HL-60/S4 treated with retinoic acid at 250 ng/mL for 4 days and 3 days (cell line): Measurements from ENCODE around the gene TRAF3IP1.
"Not testable (repeated sequence)": the region's sequence is repeated elsewhere in the genome, so short reads cannot be mapped to it uniquely, and the experiment has no call there.

ENCODE experiments used
- in situ Hi-C: fragments of 300-500 bp; cut with MboI; formaldehyde crosslinking; loops from 2 replicates; pipeline ENCODE4 v1.7.0; 2022; ENCODE audit warnings: low sequenced_read_pairs

TRAF3IP1 gene

GRCh38 chr2:238442257-238442656, 121.9 kb downstream of the TRAF3IP1 start:
- in situ Hi-C loops = not testable (repeated sequence)

GRCh38 chr2:238444242-238444641, 123.9 kb downstream of the TRAF3IP1 start:
- in situ Hi-C loops = no loop called here

GRCh38 chr2:238445409-238446190, 125.3 kb downstream of the TRAF3IP1 start:
- in situ Hi-C loops = no loop called here

- in situ Hi-C loops = no loop called here
Measured at GRCh38 chr2:238446371-238446770, 126.1 kb downstream of the TRAF3IP1 start.

GRCh38 chr2:238448031-238448955, 128.0 kb downstream of the TRAF3IP1 start:
- in situ Hi-C loops = no loop called here

GRCh38 chr2:238449241-238449640, 128.9 kb downstream of the TRAF3IP1 start:
- in situ Hi-C loops = no loop called here

GRCh38 chr2:238449909-238450417, 129.6 kb downstream of the TRAF3IP1 start:
- in situ Hi-C loops = no loop called here

GRCh38 chr2:238450440-238450861, 130.1 kb downstream of the TRAF3IP1 start:
- in situ Hi-C loops = no loop called here
